Measurements from ENCODE around the gene RTL3.

The RTL3 gene, protein sequence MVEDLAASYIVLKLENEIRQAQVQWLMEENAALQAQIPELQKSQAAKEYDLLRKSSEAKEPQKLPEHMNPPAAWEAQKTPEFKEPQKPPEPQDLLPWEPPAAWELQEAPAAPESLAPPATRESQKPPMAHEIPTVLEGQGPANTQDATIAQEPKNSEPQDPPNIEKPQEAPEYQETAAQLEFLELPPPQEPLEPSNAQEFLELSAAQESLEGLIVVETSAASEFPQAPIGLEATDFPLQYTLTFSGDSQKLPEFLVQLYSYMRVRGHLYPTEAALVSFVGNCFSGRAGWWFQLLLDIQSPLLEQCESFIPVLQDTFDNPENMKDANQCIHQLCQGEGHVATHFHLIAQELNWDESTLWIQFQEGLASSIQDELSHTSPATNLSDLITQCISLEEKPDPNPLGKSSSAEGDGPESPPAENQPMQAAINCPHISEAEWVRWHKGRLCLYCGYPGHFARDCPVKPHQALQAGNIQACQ

DNA sequence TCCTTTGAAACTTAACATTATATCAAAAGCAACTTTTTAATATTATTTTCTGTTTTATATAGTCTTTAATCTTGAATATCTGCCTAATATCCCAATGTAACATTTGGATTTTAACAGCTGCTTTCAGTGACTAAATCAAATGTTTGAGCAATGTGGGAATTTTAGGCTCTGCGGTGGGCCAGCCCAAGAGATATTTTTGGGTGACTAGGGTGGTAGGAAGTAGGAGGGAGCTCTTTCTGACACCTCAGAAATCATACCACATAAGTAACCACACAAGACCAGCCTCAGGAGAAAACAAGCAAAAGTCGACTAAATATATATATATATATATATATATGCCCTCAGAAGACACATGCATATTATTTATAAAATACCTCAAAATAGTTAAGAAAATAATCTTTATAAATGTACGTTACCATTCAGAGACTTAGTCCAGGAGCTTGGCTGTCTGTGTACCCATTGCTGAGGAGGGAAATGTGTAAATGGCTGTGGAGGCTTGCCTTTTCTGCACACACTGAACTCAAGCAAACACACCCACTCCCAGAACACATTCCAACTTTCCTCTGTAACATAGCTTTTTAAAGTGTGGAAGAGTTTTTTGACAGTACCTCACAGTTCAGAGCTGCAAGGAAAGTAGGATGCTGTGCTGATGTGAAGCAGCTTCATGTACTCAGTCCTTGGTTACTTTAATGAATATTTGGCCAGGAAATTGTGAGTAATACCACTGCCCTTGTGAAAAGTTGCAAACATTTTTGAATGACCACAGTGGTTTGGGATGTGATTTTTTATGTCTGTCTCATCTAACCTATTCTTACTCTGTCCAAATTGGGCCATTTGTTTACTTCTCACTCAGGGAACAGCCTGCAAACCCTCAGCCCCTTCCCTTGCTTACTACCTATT is at the start of gene RTL3:
Gene RTL3 (minus strand): TSS at position 484 of the 900 bp plus-strand sequence. CDS start 908 bp downstream, outside the sequence.
- ATAC-seq (replicated peaks) = no peak
- Mint-ChIP-seq H3K4me1 (peaks cover 5 to 7% of the 10 kb centered on the region in 2 donors), H3K27me3 (peaks cover 0 to 4% of the 10 kb centered on the region in 2 donors), H3K4me3 (no peak within 1 kb of the TSS), H3K27ac (no peak within 1 kb of the TSS), H3K9me3 (no peaks in the 10 kb centered on the region), H3K36me3 (no peaks in the 10 kb centered on the region)
- DNase-seq = no peak

DNA sequence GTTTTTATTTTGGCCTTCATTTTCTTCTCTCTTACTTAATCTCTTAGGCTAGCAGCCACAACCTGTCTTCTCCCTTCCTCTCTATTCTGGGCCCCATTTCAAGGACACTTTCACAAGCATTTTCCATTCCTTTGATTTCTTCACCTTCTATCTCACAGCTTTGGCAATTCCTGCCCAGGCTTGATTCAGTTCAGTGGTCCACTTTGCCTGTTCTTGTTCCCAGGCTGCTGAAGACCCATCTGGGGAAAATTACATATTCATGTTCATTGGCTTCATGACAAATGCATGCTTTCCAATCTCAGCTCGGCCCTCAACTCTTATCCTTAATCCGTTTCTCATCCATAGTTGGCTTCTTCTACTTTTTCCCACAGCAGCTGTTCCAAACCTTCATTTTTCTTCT is 49.7 kb upstream of the RTL3 start:
- Mint-ChIP-seq H3K27me3 (peaks cover 0 to 5% of the 10 kb centered on the region in 2 donors), H3K4me3 (no peak overlapping the region), H3K36me3 (no peaks in the 10 kb centered on the region), H3K9me3 (no peaks in the 10 kb centered on the region), H3K4me1 (peaks cover 0 to 19% of the 10 kb centered on the region in 2 donors), H3K27ac (no peak overlapping the region)
- ATAC-seq (replicated peaks) (no peak), DNase-seq (no peak)

DNA sequence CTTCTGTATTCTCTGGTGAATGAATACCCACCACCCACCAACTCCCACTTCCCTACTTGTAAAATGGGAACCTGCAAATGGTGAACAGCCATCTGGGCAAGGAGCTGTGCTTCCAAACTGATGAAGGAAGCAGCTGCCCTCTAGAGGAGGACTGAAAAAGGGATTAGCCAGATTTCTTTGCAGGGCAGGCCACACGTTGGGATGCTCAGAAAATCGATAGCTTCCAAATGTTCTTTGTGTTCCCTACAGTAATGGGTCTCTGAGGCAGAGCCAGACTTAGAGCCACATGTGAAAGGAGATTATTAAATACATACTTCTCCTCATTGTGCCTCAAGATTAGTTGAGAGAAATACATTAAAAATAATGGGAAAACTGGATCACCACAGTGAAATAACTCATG is 49.1 kb upstream of the RTL3 start:
- DNase-seq (no peak), ATAC-seq (replicated peaks) (no peak)
- H3K4me1 Mint-ChIP-seq = peaks cover 0 to 19% of the 10 kb centered on the region in 2 donors
- H3K4me3 Mint-ChIP-seq = no peak overlapping the region
- H3K9me3 Mint-ChIP-seq = no peaks in the 10 kb centered on the region
- H3K27ac Mint-ChIP-seq = no peak overlapping the region
- no peaks in the 10 kb centered on the region for H3K27me3 Mint-ChIP-seq
- no peaks in the 10 kb centered on the region for H3K36me3 Mint-ChIP-seq

DNA sequence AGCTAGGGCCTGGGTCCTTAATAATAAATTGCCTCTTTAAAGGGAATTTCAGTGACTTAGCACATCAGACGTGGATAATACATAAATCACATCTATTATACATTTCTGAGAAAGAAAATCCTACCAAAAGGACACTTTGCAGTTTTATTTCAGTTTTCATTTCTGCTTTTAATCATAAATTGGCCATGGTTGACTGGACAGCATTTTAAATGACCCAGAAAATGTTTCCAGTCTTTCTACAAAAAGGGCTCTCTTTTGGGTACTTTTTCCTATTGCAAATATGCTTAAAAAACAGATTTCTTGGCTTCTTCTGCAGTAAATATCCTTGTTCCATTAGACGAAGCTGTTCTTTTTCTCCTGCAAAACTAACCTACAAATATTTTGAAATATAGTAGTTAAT is 46.9 kb upstream of the RTL3 start:
- no peak for ATAC-seq (replicated peaks)
- no peak overlapping the region for H3K27ac Mint-ChIP-seq
- H3K36me3 Mint-ChIP-seq = no peaks in the 10 kb centered on the region

DNA sequence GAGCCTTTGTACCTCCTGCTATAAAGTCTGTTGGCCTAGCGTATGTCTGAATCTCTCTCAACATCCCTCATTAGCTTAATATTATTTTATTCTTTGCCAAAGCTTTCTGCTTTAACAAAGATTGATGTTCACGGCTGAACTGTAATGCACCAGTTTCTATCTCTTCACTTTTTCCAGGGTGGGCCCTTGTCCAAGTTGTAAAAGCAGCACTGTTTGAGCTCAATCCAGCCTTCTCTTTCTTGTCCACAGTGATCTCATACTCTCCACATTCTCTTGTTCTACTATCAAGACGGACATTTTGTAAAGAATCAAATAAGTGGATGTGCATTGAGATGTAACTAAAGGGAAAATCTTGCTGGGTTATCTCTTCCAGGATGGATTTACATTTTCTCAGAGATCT is 34.4 kb upstream of the RTL3 start:
- Mint-ChIP-seq H3K27ac (no peak overlapping the region), H3K4me1 (peaks cover 0 to 2% of the 10 kb centered on the region in 2 donors), H3K9me3 (peaks cover 0 to 2% of the 10 kb centered on the region in 2 donors), H3K36me3 (peaks cover 0 to 1% of the 10 kb centered on the region in 2 donors), H3K4me3 (no peak overlapping the region), H3K27me3 (no peaks in the 10 kb centered on the region)
- no peak for ATAC-seq (replicated peaks)
- DNase-seq = no peak

More for the DNA sequence above, 46.9 kb upstream of the RTL3 start:
- no peak for DNase-seq
- H3K27me3 Mint-ChIP-seq = no peaks in the 10 kb centered on the region
- H3K4me1 Mint-ChIP-seq = peaks cover 0 to 19% of the 10 kb centered on the region in 2 donors
- no peaks in the 10 kb centered on the region for H3K9me3 Mint-ChIP-seq
- no peak overlapping the region for H3K4me3 Mint-ChIP-seq

DNA sequence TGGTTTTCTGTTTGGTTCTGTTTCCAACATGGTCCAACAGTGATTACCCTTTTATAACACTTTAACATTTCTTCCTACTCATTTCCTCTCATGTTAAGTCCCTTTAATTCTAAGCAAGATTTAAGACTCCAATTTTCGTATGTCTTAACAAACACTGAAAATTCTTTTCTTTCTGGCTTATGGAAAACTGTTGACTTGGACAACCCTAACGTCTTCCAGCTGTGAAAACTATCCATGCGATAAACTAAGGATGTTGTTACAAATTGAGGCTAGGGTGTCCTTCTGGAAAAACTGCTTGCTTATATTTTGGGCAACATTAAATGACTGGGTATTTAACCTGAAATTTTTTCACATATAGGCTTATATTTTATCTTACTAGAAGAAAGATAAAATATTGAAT is 33.9 kb upstream of the RTL3 start:
- H3K27me3 Mint-ChIP-seq = no peaks in the 10 kb centered on the region
- H3K4me3 Mint-ChIP-seq = no peak overlapping the region
- no peak overlapping the region for H3K27ac Mint-ChIP-seq
- DNase-seq = no peak
- peaks cover 0 to 1% of the 10 kb centered on the region in 2 donors for H3K36me3 Mint-ChIP-seq
- ATAC-seq (replicated peaks) = no peak
- peaks cover 1 to 6% of the 10 kb centered on the region in 2 donors for H3K4me1 Mint-ChIP-seq
- peaks cover 0 to 2% of the 10 kb centered on the region in 2 donors for H3K9me3 Mint-ChIP-seq

DNA sequence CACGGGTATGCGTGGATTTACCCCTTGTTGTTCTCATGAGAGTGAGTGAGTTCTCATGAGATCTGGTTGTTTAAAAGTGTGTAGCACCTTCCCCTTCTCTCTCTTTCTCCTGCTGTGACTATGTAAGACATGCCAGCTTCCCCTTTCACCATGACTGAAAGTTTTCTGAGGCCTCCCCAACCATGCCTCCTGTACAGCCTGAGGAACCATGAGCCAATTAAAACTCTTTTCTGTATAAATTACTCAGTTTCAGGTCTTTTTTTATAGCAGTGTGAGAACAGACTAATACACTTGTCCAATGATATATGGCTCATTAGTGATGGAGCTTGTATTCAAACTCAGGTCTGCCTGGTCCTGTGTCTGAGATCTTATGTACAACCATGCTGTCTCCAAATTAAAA is 28.5 kb upstream of the RTL3 start:
- H3K36me3 Mint-ChIP-seq = peaks cover 0 to 3% of the 10 kb centered on the region in 2 donors
- H3K4me1 Mint-ChIP-seq = peaks cover 1 to 15% of the 10 kb centered on the region in 2 donors
- H3K4me3 Mint-ChIP-seq = no peak overlapping the region
- peak overlapping the region; percentile 6 for H3K27ac Mint-ChIP-seq
- DNase-seq (peak; percentile 3), ATAC-seq (replicated peaks) (peak; percentile 97 to 99)
- no peaks in the 10 kb centered on the region for H3K9me3 Mint-ChIP-seq
- H3K27me3 Mint-ChIP-seq = no peaks in the 10 kb centered on the region

DNA sequence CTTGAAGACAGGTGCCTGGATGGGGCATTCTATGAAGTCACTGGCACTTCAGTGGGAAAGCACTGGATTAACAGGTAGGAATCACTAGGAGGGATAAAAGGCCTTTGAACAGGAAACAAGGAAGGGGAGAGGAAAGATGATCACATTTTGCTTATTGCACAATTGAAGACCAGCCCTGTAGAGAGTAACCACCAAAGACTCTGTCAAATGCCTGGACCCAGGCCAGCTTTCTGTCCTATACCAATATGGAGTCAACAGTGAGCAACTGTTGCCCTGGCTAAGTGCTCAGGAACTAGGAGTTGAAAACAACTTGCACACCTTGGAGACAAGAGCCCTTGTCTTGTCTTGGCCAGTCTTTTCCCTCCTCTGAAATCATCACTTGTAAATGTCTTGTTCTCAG is 14.1 kb upstream of the RTL3 start:
- no peak overlapping the region for H3K27ac Mint-ChIP-seq
- no peaks in the 10 kb centered on the region for H3K4me1 Mint-ChIP-seq
- H3K27me3 Mint-ChIP-seq = no peaks in the 10 kb centered on the region
- no peaks in the 10 kb centered on the region for H3K36me3 Mint-ChIP-seq
- DNase-seq (no peak), ATAC-seq (replicated peaks) (no peak)
- no peak overlapping the region for H3K4me3 Mint-ChIP-seq
- peaks cover 0 to 2% of the 10 kb centered on the region in 2 donors for H3K9me3 Mint-ChIP-seq

DNA sequence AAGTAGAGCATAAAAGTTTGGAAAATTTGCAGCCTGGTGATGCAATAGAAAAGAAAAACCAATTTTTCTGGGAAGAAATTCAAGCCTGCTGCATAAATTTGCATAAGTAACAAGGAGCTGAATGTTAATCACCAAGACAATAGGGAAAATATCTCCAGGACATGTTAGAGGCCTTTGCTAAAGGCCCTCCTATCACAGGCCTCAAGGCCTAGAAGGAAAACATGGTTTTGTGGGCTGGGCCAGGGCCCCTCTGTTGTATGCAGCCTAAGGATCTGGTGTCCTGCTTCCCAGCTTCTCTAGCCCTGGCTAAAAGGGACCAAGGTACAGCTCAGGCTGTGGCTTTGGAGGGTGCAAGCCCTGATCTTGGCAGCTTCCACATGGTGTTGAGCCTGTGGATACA is 6.2 kb upstream of the RTL3 start:
- peaks cover 4% of the 10 kb centered on the region in 2 donors for H3K9me3 Mint-ChIP-seq
- no peak overlapping the region for H3K4me3 Mint-ChIP-seq
- no peaks in the 10 kb centered on the region for H3K27me3 Mint-ChIP-seq
- peaks cover 2 to 3% of the 10 kb centered on the region in 2 donors for H3K36me3 Mint-ChIP-seq
- H3K4me1 Mint-ChIP-seq = no peaks in the 10 kb centered on the region
- H3K27ac Mint-ChIP-seq = no peak overlapping the region
- ATAC-seq (replicated peaks) (no peak), DNase-seq (no peak)

DNA sequence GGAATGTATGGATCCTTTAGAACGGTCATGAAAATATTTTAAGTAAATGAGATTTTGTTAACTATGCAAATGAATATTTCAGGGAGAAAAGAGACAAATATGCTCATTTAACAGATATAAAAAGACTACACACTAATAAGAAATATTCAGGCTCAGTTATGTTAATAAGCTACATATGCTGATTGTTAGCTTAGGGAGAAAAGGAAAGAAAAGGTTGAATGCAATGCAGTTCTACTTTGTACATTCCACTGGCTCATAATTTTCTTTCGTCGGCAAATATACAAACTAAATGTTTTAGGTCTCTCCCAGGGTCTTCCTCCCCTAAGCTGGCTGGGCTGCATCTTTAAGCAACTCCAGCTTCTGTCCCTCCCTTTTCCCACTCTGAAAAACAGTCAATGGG is 2.7 kb upstream of the RTL3 start:
- H3K27me3 Mint-ChIP-seq = no peaks in the 10 kb centered on the region
- H3K36me3 Mint-ChIP-seq = no peaks in the 10 kb centered on the region
- peaks cover 2 to 3% of the 10 kb centered on the region in 2 donors for H3K9me3 Mint-ChIP-seq
- H3K4me3 Mint-ChIP-seq = no peak overlapping the region
- no peak for DNase-seq
- no peak for ATAC-seq (replicated peaks)
- H3K4me1 Mint-ChIP-seq = peaks cover 4 to 5% of the 10 kb centered on the region in 2 donors
- H3K27ac Mint-ChIP-seq = no peak overlapping the region

DNA sequence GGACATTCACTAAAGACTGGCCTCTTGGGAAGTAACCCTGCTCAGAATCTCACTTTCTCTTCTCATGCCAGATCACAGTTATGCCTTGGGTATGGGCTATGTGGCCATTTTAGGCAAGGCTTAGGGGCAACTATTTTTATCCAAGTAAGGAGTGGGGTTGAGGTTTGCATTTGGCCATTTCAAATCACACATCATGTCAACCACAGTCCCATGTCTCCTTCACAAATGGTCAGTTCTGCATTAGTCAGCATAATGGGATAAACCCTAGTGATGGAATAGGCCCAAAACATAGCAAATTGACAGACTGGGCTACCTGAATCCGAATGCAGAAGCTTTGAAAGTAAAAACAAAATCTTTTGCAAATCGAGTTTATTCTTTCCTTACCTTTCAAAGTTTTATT is 827 bp upstream of the RTL3 start:
- no peak for DNase-seq
- Mint-ChIP-seq H3K36me3 (no peaks in the 10 kb centered on the region), H3K4me3 (no peak overlapping the region), H3K27ac (no peak overlapping the region), H3K4me1 (peaks cover 4 to 5% of the 10 kb centered on the region in 2 donors), H3K27me3 (no peaks in the 10 kb centered on the region), H3K9me3 (no peaks in the 10 kb centered on the region)
- ATAC-seq (replicated peaks) = no peak

DNA sequence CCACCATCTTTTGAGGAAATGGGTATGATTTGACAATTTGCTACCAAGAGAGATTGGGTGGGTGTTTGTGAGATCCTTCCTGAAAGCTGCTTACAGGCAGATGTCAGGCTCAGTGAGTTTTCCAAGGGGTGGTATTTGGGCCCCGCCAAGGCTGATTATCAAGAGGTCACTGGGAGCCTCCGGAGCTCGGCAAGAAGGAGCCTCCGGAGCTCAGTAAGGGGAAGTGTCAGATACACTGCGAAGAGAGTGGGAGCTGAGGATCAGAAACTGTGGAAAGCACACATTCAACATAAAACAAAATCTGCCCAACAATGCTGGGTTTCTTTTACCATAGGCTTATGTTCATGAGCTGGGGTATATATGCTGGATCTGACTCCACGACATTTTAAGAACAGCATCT is 714 bp downstream of the RTL3 start:
- no peak overlapping the region for H3K27ac Mint-ChIP-seq
- H3K36me3 Mint-ChIP-seq = no peaks in the 10 kb centered on the region
- no peaks in the 10 kb centered on the region for H3K9me3 Mint-ChIP-seq
- H3K4me3 Mint-ChIP-seq = no peak overlapping the region
- DNase-seq = no peak
- H3K27me3 Mint-ChIP-seq = peaks cover 0 to 4% of the 10 kb centered on the region in 2 donors
- ATAC-seq (replicated peaks) = no peak
- peaks cover 7% of the 10 kb centered on the region in 2 donors for H3K4me1 Mint-ChIP-seq

DNA sequence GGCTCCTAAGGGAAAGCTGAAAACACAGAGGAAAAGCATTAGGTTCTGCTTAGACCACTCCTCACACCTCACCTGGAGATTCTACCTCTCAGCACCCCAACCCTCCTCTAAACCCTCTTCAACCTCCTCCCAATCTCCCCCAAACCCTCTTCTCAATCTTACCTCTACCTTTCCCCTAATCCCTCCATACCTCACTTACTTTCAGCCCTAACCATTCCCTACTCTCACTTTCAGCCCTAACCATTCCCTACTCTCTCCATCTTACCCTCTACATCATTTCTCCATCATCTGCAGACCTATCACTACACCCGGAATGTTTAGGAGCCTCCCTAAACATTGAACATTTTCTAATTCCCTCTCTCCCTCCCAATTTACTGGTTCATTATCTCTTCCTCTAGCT is 3.5 kb downstream of the RTL3 start:
- no peak for DNase-seq
- H3K4me3 Mint-ChIP-seq = no peak overlapping the region
- no peak overlapping the region for H3K27ac Mint-ChIP-seq
- H3K4me1 Mint-ChIP-seq = peaks cover 13 to 21% of the 10 kb centered on the region in 2 donors
- H3K27me3 Mint-ChIP-seq = peaks cover 0 to 4% of the 10 kb centered on the region in 2 donors
- no peaks in the 10 kb centered on the region for H3K9me3 Mint-ChIP-seq
- no peaks in the 10 kb centered on the region for H3K36me3 Mint-ChIP-seq
- no peak for ATAC-seq (replicated peaks)

DNA sequence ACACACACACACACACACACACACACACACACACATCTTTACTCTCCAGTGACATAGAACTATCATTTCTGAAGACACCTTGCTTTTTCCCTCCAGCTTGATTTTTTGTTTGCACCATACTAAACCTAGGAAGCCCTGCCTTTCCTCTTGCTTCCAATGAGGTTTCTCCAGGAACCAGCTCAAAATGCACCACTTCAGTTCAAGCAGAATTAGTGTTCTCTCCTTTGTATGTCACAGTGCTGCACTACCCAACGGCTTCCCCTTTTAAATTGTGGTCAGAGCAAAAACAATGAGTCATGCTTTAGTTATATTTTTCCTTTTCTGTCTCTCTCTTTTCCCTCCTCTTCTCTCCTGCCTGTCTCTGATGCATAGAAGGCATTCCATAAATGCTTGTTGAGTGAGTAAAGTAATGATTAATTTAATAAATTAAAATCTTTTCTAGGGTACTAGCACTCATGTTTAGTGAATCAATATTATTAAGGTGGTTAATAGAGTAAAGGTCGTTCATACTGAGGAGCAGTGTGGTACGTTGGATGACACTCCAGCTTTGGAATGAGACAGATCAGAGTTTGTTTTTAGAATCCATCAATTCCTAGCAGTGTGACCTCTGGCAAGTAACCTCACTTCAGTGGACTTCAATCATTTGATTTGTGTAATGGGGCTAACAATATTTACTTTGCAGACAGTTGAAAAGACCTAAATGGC is 5.9 kb downstream of the RTL3 start:
- ATAC-seq (replicated peaks) (peak; percentile 70 to 75), DNase-seq (peak; percentile 1)
- H3K4me3 Mint-ChIP-seq = peak overlapping the region in 1 of 2 donors; percentile 53

More for the DNA sequence above, 5.9 kb downstream of the RTL3 start:
- peaks cover 9 to 21% of the 10 kb centered on the region in 2 donors for H3K4me1 Mint-ChIP-seq
- H3K36me3 Mint-ChIP-seq = peaks cover 0 to under 1% of the 10 kb centered on the region in 2 donors
- H3K27ac Mint-ChIP-seq = no peak overlapping the region
- peaks cover 0 to under 1% of the 10 kb centered on the region in 2 donors for H3K9me3 Mint-ChIP-seq
- peaks cover 0 to 4% of the 10 kb centered on the region in 2 donors for H3K27me3 Mint-ChIP-seq
